HT1080 (cell line): ENCODE results near the gene AMMECR1L. TPM values are rescaled to one million over a fixed set of nuclear protein-coding genes. Genes with fewer than 3 reads are reported as not detected.
"Not testable (repeated sequence)": the region's sequence is repeated elsewhere in the genome, so short reads cannot be mapped to it uniquely, and the experiment has no call there.

Experiments used
- DNase-seq: peaks from one replicate; pipeline ENCODE4 v3.0.0-alpha.2; 2015; ENCODE audit warnings: low read depth
- small RNA-seq: library from RNA; depleted of rRNA; stranded (forward); fragments of <200 nt; gene quantifications from one replicate; pipeline ENCODE3, GENCODE V24; 2014
- total RNA-seq: library from RNA; depleted of rRNA; stranded (reverse); fragments of >200 nt; shearing (Covaris generic); gene quantifications from 2 replicates; pipeline ENCODE4 v1.2.3, GENCODE V29; 2014; rRNA removed

Gene AMMECR1L
- total RNA-seq, 1 experiment from 2014 or later = 15.2 TPM

GRCh38 chr2:127841466-127842178 lies 44.1 kb downstream of the AMMECR1L start:
- DNase-seq = no peak

GRCh38 chr2:127840893-127841292 lies 44.9 kb downstream of the AMMECR1L start:
- no peak for DNase-seq

GRCh38 chr2:127834951-127835350 lies 50.8 kb downstream of the AMMECR1L start:
- no peak for DNase-seq

GRCh38 chr2:127829845-127830246 lies 55.9 kb downstream of the AMMECR1L start:
- peak; percentile 24 for DNase-seq

GRCh38 chr2:127826708-127827107 lies 59.0 kb downstream of the AMMECR1L start:
- not testable (repeated sequence) for DNase-seq

GRCh38 chr2:127826047-127826446 lies 59.7 kb downstream of the AMMECR1L start:
- DNase-seq = no peak

- DNase-seq = no peak
These were observed 65.6 kb downstream of the AMMECR1L start for GRCh38 chr2:127820080-127820668.

GRCh38 chr2:127818794-127819425 lies 66.8 kb downstream of the AMMECR1L start:
- DNase-seq = no peak

- no peak for DNase-seq
These were observed 67.5 kb downstream of the AMMECR1L start for GRCh38 chr2:127818241-127818640.

- DNase-seq = no peak
These were observed 71.1 kb downstream of the AMMECR1L start for GRCh38 chr2:127814677-127815076.

GRCh38 chr2:127812441-127812840 lies 73.3 kb downstream of the AMMECR1L start:
- DNase-seq = not testable (repeated sequence)

Small RNA genes within 50 kb of the gene (small RNA-seq; reads per million reads assigned to genes)
- not detected for gene AC012306.1
- not detected for gene RF00017
- gene RF00019 = not detected
- not detected for gene RNU6-395P

Other genes with a start within 250 kb of the AMMECR1L start
- not detected in 2 replicates for gene GPR17, start 239.8 kb downstream of the AMMECR1L start, total RNA-seq
- 0.26 and 0.47 TPM in 2 replicates for gene LIMS2, start 210.4 kb downstream of the AMMECR1L start, total RNA-seq
- gene SFT2D3, start 184.5 kb downstream of the AMMECR1L start, total RNA-seq = 3.6 and 4.7 TPM in 2 replicates
- gene WDR33, start 74.8 kb downstream of the AMMECR1L start, total RNA-seq = 20.1 and 29.4 TPM in 2 replicates
- 34.3 and 49.1 TPM in 2 replicates for gene POLR2D, start 27.8 kb downstream of the AMMECR1L start, total RNA-seq
- 9.6 and 13.0 TPM in 2 replicates for gene SAP130, start 142.1 kb upstream of the AMMECR1L start, total RNA-seq
- 48.1 and 58.0 TPM in 2 replicates for gene UGGT1, start 205.2 kb upstream of the AMMECR1L start, total RNA-seq